HepG2 (cell line): Measurements from ENCODE around the gene PVALB. TPM values are rescaled to one million over a fixed set of nuclear protein-coding genes. Genes with fewer than 3 reads are reported as not detected.

ENCODE experiments used
- ATAC-seq: fragments of 200-7000 bp; cut with Tn5 transposase; 3 replicates; pipeline ENCODE4 v1.9.1; 2020; ENCODE audit warnings: mild to moderate bottlenecking, moderate library complexity
- BruUV-seq: library from RNA; stranded (reverse); fragments of 400-500 nt; replicated peaks from 2 replicates; lab custom pipeline; 2021; lab: Mats Ljungman, UMichigan
- CTCF ChIA-PET: fragments of 300-600 bp; formaldehyde crosslinking; extraction: SDS; loops from one replicate; lab custom pipeline; 2021; ENCODE audit warnings: low total read pairs, inconsistent platforms, low intra/inter-chr PET ratio; lab: Yijun Ruan, JAX
- POLR2A ChIA-PET: fragments of 350-600 bp; sonication (Branson Sonifier 250); formaldehyde crosslinking; loops from one replicate; lab custom pipeline; 2020; ENCODE audit warnings: antibody characterized with exemption, inconsistent platforms; lab: Yijun Ruan, JAX
- DNase-seq: peaks from one replicate; pipeline ENCODE4 v3.0.0-alpha.2; 2015; ENCODE audit warnings: low spot score
- FAIRE-seq: peaks from 3 replicates; lab custom pipeline; 2011; peaks lifted over from hg19 to GRCh38; lab: Jason Lieb, UNC
- H2AFZ ChIP-seq: one replicate; pipeline ENCODE4 v1.6.1; 2011; ENCODE audit warnings: low read length, inconsistent platforms
- H3K27ac ChIP-seq: fragments of 300-600 bp; 3 replicates; pipeline ENCODE4 v1.8.0; 2011; ENCODE audit warnings: mixed run types, mild to moderate bottlenecking, mixed read lengths, low read length, inconsistent platforms; ENCODE audit not compliant: insufficient read depth; ENCODE audit errors: extremely low read length
- H3K27me3 ChIP-seq, 2 experiments: fragments of 200-600 bp in 1 of 2; 2 replicates in 1 of 2; 3 replicates in 1 of 2; pipeline versions ENCODE4 v1.6.0 to v1.8.0; 2011; ENCODE audit warnings: low read length in 2 of 2, mild to moderate bottlenecking in 2 of 2, moderate library complexity in 2 of 2, inconsistent platforms in 1 of 2; ENCODE audit not compliant: insufficient read depth in 2 of 2, control insufficient read depth in 1 of 2
- H3K36me3 ChIP-seq, 2 experiments: fragments of 200-600 bp in 1 of 2; replicated peaks in 1 of 2; 2 replicates in 1 of 2; 3 replicates in 1 of 2; pipeline versions ENCODE4 v1.5.1 to v1.8.0; 2011; ENCODE audit warnings: low read length in 2 of 2, inconsistent platforms in 1 of 2; ENCODE audit not compliant: insufficient read depth in 2 of 2, control insufficient read depth in 1 of 2
- H3K4me1 ChIP-seq: 2 replicates; pipeline ENCODE4 v1.5.1; 2012; ENCODE audit warnings: low read length, inconsistent platforms; ENCODE audit not compliant: insufficient read depth
- H3K4me2 ChIP-seq: 2 replicates; pipeline ENCODE4 v1.6.0; 2011; ENCODE audit warnings: low read depth, low read length, inconsistent platforms
- H3K4me3 ChIP-seq, 3 experiments: fragments of 200-600 bp in 1 of 3; sonication (generic), shearing (Covaris generic) in 1 of 3; replicated peaks in 1 of 3; 2 replicates each; pipeline ENCODE4 v1.5.1; 2011 to 2016; ENCODE audit warnings: low read length in 3 of 3, inconsistent platforms in 2 of 3, low read depth in 2 of 3, mild to moderate bottlenecking in 2 of 3, control low read depth in 1 of 3, mixed read lengths in 1 of 3; ENCODE audit not compliant: insufficient read depth in 1 of 3
- H3K79me2 ChIP-seq: one replicate; pipeline ENCODE4 v1.6.1; 2011; ENCODE audit warnings: low read length, inconsistent platforms; ENCODE audit not compliant: insufficient read depth
- H3K9ac ChIP-seq: 2 replicates; pipeline ENCODE4 v1.6.0; 2011; ENCODE audit warnings: mild to moderate bottlenecking, low read depth, low read length, inconsistent platforms; ENCODE audit not compliant: insufficient read depth
- H3K9me3 ChIP-seq: 2 replicates; pipeline ENCODE4 v1.5.1; 2012; ENCODE audit warnings: mild to moderate bottlenecking, low read length
- H4K20me1 ChIP-seq: 2 replicates; pipeline ENCODE4 v1.6.0; 2011; ENCODE audit warnings: inconsistent platforms, mild to moderate bottlenecking, low read length, moderate library complexity; ENCODE audit not compliant: insufficient read depth
- CERS6 ChIP-seq: sonication (generic); formaldehyde crosslinking; IDR thresholded peaks from 2 replicates; pipeline ENCODE4 v1.5.0; 2020; ENCODE audit warnings: missing genetic modification reagents
- DR1 ChIP-seq: sonication (generic); formaldehyde crosslinking; IDR thresholded peaks from 2 replicates; pipeline ENCODE4 v1.8.0; 2021; ENCODE audit warnings: mild to moderate bottlenecking, missing genetic modification reagents, inconsistent platforms
- DRAP1 ChIP-seq: IDR thresholded peaks from 2 replicates; pipeline ENCODE4 v1.6.1; 2016; ENCODE audit warnings: missing genetic modification reagents, missing compliant biosample characterization
- GFI1 ChIP-seq: sonication (generic); formaldehyde crosslinking; IDR thresholded peaks from 2 replicates; pipeline ENCODE4 v1.5.0; 2020; ENCODE audit warnings: missing genetic modification reagents, mild to moderate bottlenecking, borderline replicate concordance
- PRDM15 ChIP-seq: sonication (generic); formaldehyde crosslinking; IDR thresholded peaks from 2 replicates; pipeline ENCODE4 v1.4.0; 2020; ENCODE audit warnings: missing genetic modification reagents
- SMAD9 ChIP-seq: sonication (generic); formaldehyde crosslinking; IDR thresholded peaks from 2 replicates; pipeline ENCODE4 v1.5.1; 2020; ENCODE audit warnings: mild to moderate bottlenecking, missing genetic modification reagents
- ZFYVE20 ChIP-seq: sonication (generic); formaldehyde crosslinking; IDR thresholded peaks from 2 replicates; pipeline ENCODE4 v1.8.0; 2023; ENCODE audit warnings: low read depth, mild to moderate bottlenecking, moderate library complexity, missing genetic modification reagents, borderline replicate concordance
- ZNF484 ChIP-seq: sonication (generic); formaldehyde crosslinking; IDR thresholded peaks from 2 replicates; pipeline ENCODE4 v1.5.1; 2020; ENCODE audit warnings: mild to moderate bottlenecking, low read depth, missing genetic modification reagents, borderline replicate concordance
- WGBS: methylation state at CpG from one replicate; pipeline ENCODE4 v1.1.6; 2017; ENCODE audit warnings: low lambda C conversion rate; 5-methylcytosine and 5-hydroxymethylcytosine counted together
- in situ Hi-C: cut with HindIII; loops from 2 replicates; pipeline ENCODE4 v1.10.0; 2017; ENCODE audit warnings: low pct_unique_long_range_greater_than_20kb; ENCODE audit not compliant: extremely low pct_ligation_motif_present
- intact Hi-C: fragments of 100-400 bp; cut with micrococcal nuclease; formaldehyde crosslinking; loops from one replicate; pipeline ENCODE4 v1.10.0; 2022; ENCODE audit not compliant: unreplicated experiment
- polyA plus RNA-seq, 8 experiments: library from polyadenylated mRNA; depleted of rRNA in 3 of 8; stranded (reverse) in 7 of 8; unstranded in 1 of 8; fragments of >200 nt; fragmentation: Illumina TruSeq in 4 of 8; extraction: Trizol in 4 of 8; gene quantifications; 2 replicates each; pipeline versions ENCODE4 v1.2.1 to v1.2.3, GENCODE V29; 2011 to 2016; ENCODE audit warnings: low read depth in 4 of 8, missing spikeins in 1 of 8, mixed read lengths in 1 of 8; ENCODE audit not compliant: insufficient read depth in 1 of 8
- total RNA-seq, 5 experiments: library from RNA; depleted of rRNA; stranded (reverse); fragments of >200 nt; fragmentation: Illumina TruSeq; extraction: Trizol; gene quantifications; 2 replicates each; pipeline ENCODE4 v1.2.3, GENCODE V29; 2016; ENCODE audit warnings: low read depth in 1 of 5

Gene PVALB
- total and polyA plus RNA-seq, 2 of the 13 experiments (the other 11 are each of a cell fraction or from before 2014, with no cell fraction given), result not detected

- no peak for TF ChIP-seq PRDM15 (CRISPR knock-in tag)
These were observed 48.2 kb downstream of the PVALB start (continued) for GRCh38 chr22:36768616-36769015.

- Histone ChIP-seq H4K20me1 (no peaks in the 10 kb centered on the region), H3K27me3 (peaks cover 4 to 56% of the 10 kb centered on the region in 2 experiments; a peak in 4 of 5 replicates), H2AFZ (no peak overlapping the region), H3K4me2 (no peak overlapping the region), H3K27ac (no peak overlapping the region), H3K9ac (no peak overlapping the region), H3K79me2 (no peaks in the 10 kb centered on the region), H3K4me3 (no peak overlapping the region), H3K9me3 (no peaks in the 10 kb centered on the region), H3K36me3 (no peaks in the 10 kb centered on the region), H3K4me1 (no peaks in the 10 kb centered on the region)
- no peak for FAIRE-seq
- BruUV-seq, result no TSS peak
- intact Hi-C loops, result no loop called here
- TF ChIP-seq ZNF484 (CRISPR knock-in tag) (no peak), SMAD9 (CRISPR knock-in tag) (no peak), DRAP1 (CRISPR knock-in tag) (no peak), GFI1 (CRISPR knock-in tag) (no peak), ZFYVE20 (CRISPR knock-in tag) (no peak), DR1 (CRISPR knock-in tag) (no peak), CERS6 (CRISPR knock-in tag) (no peak)
- 5% methylated on average over 2 of the region's 5 CpGs for WGBS
- no peak for DNase-seq
- CTCF ChIA-PET, result no interaction called here
- POLR2A ChIA-PET, result no interaction called here
- ATAC-seq, result no peak
- in situ Hi-C loops, result no loop called here
These were observed 48.7 kb downstream of the PVALB start for GRCh38 chr22:36768141-36768540.
